HAP-1 (cell line): ENCODE data around the gene POFUT2.
A peak's percentile ranks its signal among the peaks of the same experiment; 100 is the strongest.
"Not testable (repeated sequence)": the region's sequence is repeated elsewhere in the genome, so short reads cannot be mapped to it uniquely, and the experiment has no call there.

ENCODE experiments used
- DNase-seq, 2 experiments: peaks; one replicate each; pipeline ENCODE4 v3.0.0-alpha.2; 2016 to 2020; ENCODE audit warnings: low spot score in 2 of 2
- H3K27me3 ChIP-seq: fragments of 250-450 bp; sonication (Bioruptor Pico); 2 replicates; pipeline ENCODE4 v1.5.1; 2020; ENCODE audit warnings: low read depth, mild to moderate bottlenecking, moderate library complexity
- H3K36me3 ChIP-seq: fragments of 250-450 bp; sonication (Bioruptor Pico); replicated peaks from 2 replicates; pipeline ENCODE4 v1.5.1; 2020; ENCODE audit warnings: mild to moderate bottlenecking
- H3K4me1 ChIP-seq: fragments of 250-450 bp; sonication (Bioruptor Pico); 2 replicates; pipeline ENCODE4 v1.5.1; 2020; ENCODE audit warnings: mild to moderate bottlenecking
- H3K4me3 ChIP-seq: fragments of 250-450 bp; sonication (Bioruptor Pico); 2 replicates; pipeline ENCODE4 v1.5.1; 2020; ENCODE audit warnings: mild to moderate bottlenecking, moderate library complexity
- H3K9me3 ChIP-seq: fragments of 250-450 bp; sonication (Bioruptor Pico); 2 replicates; pipeline ENCODE4 v1.5.1; 2020; ENCODE audit warnings: mild to moderate bottlenecking, moderate library complexity
- in situ Hi-C: fragments of 300-500 bp; cut with MboI; formaldehyde crosslinking; loops from 3 replicates; pipeline ENCODE4 v1.14.3; 2020; ENCODE audit warnings: low sequenced_read_pairs, inconsistent platforms, mixed read lengths

The POFUT2 gene

GRCh38 chr21:45322231-45322959 is 34.7 kb upstream of the POFUT2 start:
- in situ Hi-C loops = no loop called here
- no peaks in the 10 kb centered on the region for H3K4me1 ChIP-seq

GRCh38 chr21:45320261-45321025 is 32.7 kb upstream of the POFUT2 start:
- H3K4me1 ChIP-seq = peaks cover under 1% of the 10 kb centered on the region
- H3K4me3 ChIP-seq = no peak overlapping the region
- no peak for DNase-seq
- H3K27me3 ChIP-seq = no peaks in the 10 kb centered on the region
- no peaks in the 10 kb centered on the region for H3K36me3 ChIP-seq
- H3K9me3 ChIP-seq = no peaks in the 10 kb centered on the region
- in situ Hi-C loops = no loop called here

More at GRCh38 chr21:45322231-45322959, 34.7 kb upstream of the POFUT2 start:
- Histone ChIP-seq H3K27me3 (no peaks in the 10 kb centered on the region), H3K36me3 (no peaks in the 10 kb centered on the region), H3K4me3 (no peak overlapping the region), H3K9me3 (no peaks in the 10 kb centered on the region)
- DNase-seq = no peak

- no peaks in the 10 kb centered on the region for H3K27me3 ChIP-seq
- in situ Hi-C loops = no loop called here
These were observed 31.9 kb upstream of the POFUT2 start for GRCh38 chr21:45319461-45320211.

GRCh38 chr21:45318556-45319404 is 31.1 kb upstream of the POFUT2 start:
- no peaks in the 10 kb centered on the region for H3K27me3 ChIP-seq
- peaks cover 8% of the 10 kb centered on the region for H3K4me1 ChIP-seq
- DNase-seq = no peak
- H3K4me3 ChIP-seq = no peak overlapping the region
- H3K9me3 ChIP-seq = peaks cover 6% of the 10 kb centered on the region; the same call in 1 of the 2 replicates
- H3K36me3 ChIP-seq = no peaks in the 10 kb centered on the region
- in situ Hi-C loops = no loop called here

More at GRCh38 chr21:45319461-45320211, 31.9 kb upstream of the POFUT2 start:
- DNase-seq = no peak
- Histone ChIP-seq H3K9me3 (peaks cover 4% of the 10 kb centered on the region; the same call in 1 of the 2 replicates), H3K36me3 (no peaks in the 10 kb centered on the region), H3K4me3 (no peak overlapping the region), H3K4me1 (peaks cover 8% of the 10 kb centered on the region)

GRCh38 chr21:45318146-45318555 is 30.5 kb upstream of the POFUT2 start:
- Histone ChIP-seq H3K4me3 (no peak overlapping the region), H3K9me3 (peaks cover 6% of the 10 kb centered on the region; the same call in 1 of the 2 replicates), H3K27me3 (no peaks in the 10 kb centered on the region), H3K36me3 (no peaks in the 10 kb centered on the region), H3K4me1 (peaks cover 8% of the 10 kb centered on the region)
- in situ Hi-C loops = no loop called here
- DNase-seq = no peak

GRCh38 chr21:45317398-45318145 is 29.9 kb upstream of the POFUT2 start:
- Histone ChIP-seq H3K36me3 (no peaks in the 10 kb centered on the region), H3K9me3 (peaks cover 6% of the 10 kb centered on the region; the same call in 1 of the 2 replicates), H3K4me3 (no peak overlapping the region), H3K4me1 (peaks cover 8% of the 10 kb centered on the region), H3K27me3 (no peaks in the 10 kb centered on the region)
- in situ Hi-C loops = no loop called here
- no peak for DNase-seq

- Histone ChIP-seq H3K36me3 (no peaks in the 10 kb centered on the region), H3K27me3 (no peaks in the 10 kb centered on the region), H3K9me3 (peaks cover 8% of the 10 kb centered on the region; the same call in 1 of the 2 replicates), H3K4me1 (peaks cover 8% of the 10 kb centered on the region), H3K4me3 (no peak overlapping the region)
- in situ Hi-C loops = no loop called here
- no peak for DNase-seq
These were observed 29.2 kb upstream of the POFUT2 start for GRCh38 chr21:45316871-45317397.

GRCh38 chr21:45315676-45316470 is 28.2 kb upstream of the POFUT2 start:
- H3K4me3 ChIP-seq, in situ Hi-C loops, H3K9me3 ChIP-seq, H3K27me3 ChIP-seq, H3K36me3 ChIP-seq, H3K4me1 ChIP-seq: not testable (repeated sequence)
- DNase-seq = peak in 1 of 2 experiments; percentile 45

GRCh38 chr21:45313682-45314081 is 26.0 kb upstream of the POFUT2 start:
- Histone ChIP-seq H3K36me3 (no peaks in the 10 kb centered on the region), H3K9me3 (peaks cover 8% of the 10 kb centered on the region; the same call in 1 of the 2 replicates), H3K4me3 (no peak overlapping the region), H3K27me3 (no peaks in the 10 kb centered on the region), H3K4me1 (peaks cover 8% of the 10 kb centered on the region)
- DNase-seq = no peak
- in situ Hi-C loops = no loop called here

- Histone ChIP-seq H3K27me3 (no peaks in the 10 kb centered on the region), H3K36me3 (no peaks in the 10 kb centered on the region), H3K9me3 (peaks cover 8% of the 10 kb centered on the region; the same call in 1 of the 2 replicates), H3K4me3 (no peak overlapping the region), H3K4me1 (peaks cover 8% of the 10 kb centered on the region)
- DNase-seq = no peak
- in situ Hi-C loops = no loop called here
These were observed 25.3 kb upstream of the POFUT2 start for GRCh38 chr21:45313015-45313414.

- Histone ChIP-seq H3K4me1 (peaks cover 8% of the 10 kb centered on the region), H3K4me3 (no peak overlapping the region), H3K9me3 (peaks cover 8% of the 10 kb centered on the region; the same call in 1 of the 2 replicates), H3K27me3 (no peaks in the 10 kb centered on the region), H3K36me3 (no peaks in the 10 kb centered on the region)
- no peak for DNase-seq
- in situ Hi-C loops = no loop called here
These were observed 24.6 kb upstream of the POFUT2 start for GRCh38 chr21:45312296-45312695.

GRCh38 chr21:45310459-45310858 is 22.8 kb upstream of the POFUT2 start:
- in situ Hi-C loops = no loop called here
- H3K27me3 ChIP-seq = no peaks in the 10 kb centered on the region
- DNase-seq = no peak

More at GRCh38 chr21:45310459-45310858, 22.8 kb upstream of the POFUT2 start:
- Histone ChIP-seq H3K4me1 (peaks cover 7% of the 10 kb centered on the region), H3K9me3 (peaks cover 8% of the 10 kb centered on the region; the same call in 1 of the 2 replicates), H3K4me3 (no peak overlapping the region), H3K36me3 (no peaks in the 10 kb centered on the region)
